SK-N-SH treated with all-trans-retinoic acid at 6 μM for 48 hours (cell line): ENCODE measurements around the gene GRAP2.

Source experiments
- CREB5 ChIP-seq: fragments of 250-450 bp; sonication (Bioruptor Pico); IDR thresholded peaks from 2 replicates; pipeline ENCODE4 v1.5.1; 2020; ENCODE audit warnings: low read depth, mild to moderate bottlenecking, moderate library complexity
- CSDC2 ChIP-seq: fragments of 250-450 bp; sonication (Bioruptor Pico); IDR thresholded peaks from 2 replicates; pipeline ENCODE4 v1.5.0; 2020; ENCODE audit warnings: mild to moderate bottlenecking, moderate library complexity
- ISL1 ChIP-seq: fragments of 250-450 bp; sonication (Bioruptor Pico); IDR thresholded peaks from 2 replicates; pipeline ENCODE4 v2.1.2; 2022; ENCODE audit warnings: mild to moderate bottlenecking, moderate library complexity
- RARB ChIP-seq: fragments of 250-450 bp; sonication (Bioruptor Pico); IDR thresholded peaks from 2 replicates; pipeline ENCODE4 v1.8.0; 2021; ENCODE audit warnings: mild to moderate bottlenecking, moderate library complexity
- TCF4 ChIP-seq: fragments of 250-450 bp; sonication (Bioruptor Pico); IDR thresholded peaks from 2 replicates; pipeline ENCODE4 v1.8.0; 2021; ENCODE audit warnings: mild to moderate bottlenecking, moderate library complexity, borderline replicate concordance
- ZC3H10 ChIP-seq: fragments of 250-450 bp; sonication (Bioruptor Pico); IDR thresholded peaks from 2 replicates; pipeline ENCODE4 v1.5.1; 2021; ENCODE audit warnings: mild to moderate bottlenecking, moderate library complexity
- ZFP3 ChIP-seq: fragments of 250-450 bp; sonication (Bioruptor Pico); IDR thresholded peaks from 2 replicates; pipeline ENCODE4 v1.5.0; 2020; ENCODE audit warnings: mild to moderate bottlenecking, moderate library complexity
- ZFP30 ChIP-seq: fragments of 450-650 bp; formaldehyde crosslinking; IDR thresholded peaks from 2 replicates; pipeline ENCODE4 v1.5.0; 2022; ENCODE audit warnings: mild to moderate bottlenecking, moderate library complexity

GRCh38 chr22:39941601-39942000 is 40.7 kb downstream of the GRAP2 start:
- no peak for TF ChIP-seq CSDC2
- TF ChIP-seq TCF4, result no peak
- no peak for TF ChIP-seq ZC3H10 (CRISPR knock-in tag)
- TF ChIP-seq ZFP3 (CRISPR knock-in tag), result no peak
- no peak for TF ChIP-seq CREB5 (CRISPR knock-in tag)
- TF ChIP-seq ZFP30 (CRISPR knock-in tag), result no peak
- no peak for TF ChIP-seq RARB (CRISPR knock-in tag)
- no peak for TF ChIP-seq ISL1
